Uterus (tissue), 2 donors: ENCODE data around the gene PCNX2.

ENCODE experiments used
- POLR2A ChIP-seq, 2 donors: fragments of 450-650 bp; IDR thresholded peaks; one replicate each; pipeline ENCODE4 v1.6.1; 2016; ENCODE audit warnings: antibody characterized with exemption in 2 of 2, mild to moderate bottlenecking in 1 of 2, moderate library complexity in 1 of 2
- TF ChIP-seq, protein P1 (sequence below), 4 experiments: fragments of 200-600 bp in 2 of 4; fragments of 450-650 bp in 2 of 4; sonication (generic) in 2 of 4; IDR thresholded peaks; one replicate each; pipeline ENCODE4 v1.5.1; 2016 to 2019; ENCODE audit warnings: antibody characterized with exemption in 4 of 4, mild to moderate bottlenecking in 2 of 4, moderate library complexity in 1 of 4

DNA sequence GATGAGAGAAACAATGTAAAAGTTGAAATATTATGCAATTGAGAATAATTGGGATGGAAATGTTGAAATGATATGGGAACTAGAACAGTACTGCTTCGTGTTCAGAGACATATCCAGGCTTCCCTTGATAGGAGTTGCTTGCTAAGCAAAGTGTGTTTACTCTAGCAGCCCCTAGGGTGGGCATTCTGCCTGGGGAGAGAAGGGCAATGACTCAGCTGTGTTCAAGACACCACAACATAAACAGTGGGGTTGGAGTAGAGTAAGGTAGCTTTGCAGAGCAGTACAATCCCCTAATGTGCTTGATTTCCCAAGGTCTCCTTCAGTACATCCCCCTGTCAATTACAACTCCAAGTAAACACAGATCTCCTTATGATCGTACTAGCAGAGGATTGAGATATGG, 4.8 kb upstream of the PCNX2 start:
- TF ChIP-seq, protein P1, sequence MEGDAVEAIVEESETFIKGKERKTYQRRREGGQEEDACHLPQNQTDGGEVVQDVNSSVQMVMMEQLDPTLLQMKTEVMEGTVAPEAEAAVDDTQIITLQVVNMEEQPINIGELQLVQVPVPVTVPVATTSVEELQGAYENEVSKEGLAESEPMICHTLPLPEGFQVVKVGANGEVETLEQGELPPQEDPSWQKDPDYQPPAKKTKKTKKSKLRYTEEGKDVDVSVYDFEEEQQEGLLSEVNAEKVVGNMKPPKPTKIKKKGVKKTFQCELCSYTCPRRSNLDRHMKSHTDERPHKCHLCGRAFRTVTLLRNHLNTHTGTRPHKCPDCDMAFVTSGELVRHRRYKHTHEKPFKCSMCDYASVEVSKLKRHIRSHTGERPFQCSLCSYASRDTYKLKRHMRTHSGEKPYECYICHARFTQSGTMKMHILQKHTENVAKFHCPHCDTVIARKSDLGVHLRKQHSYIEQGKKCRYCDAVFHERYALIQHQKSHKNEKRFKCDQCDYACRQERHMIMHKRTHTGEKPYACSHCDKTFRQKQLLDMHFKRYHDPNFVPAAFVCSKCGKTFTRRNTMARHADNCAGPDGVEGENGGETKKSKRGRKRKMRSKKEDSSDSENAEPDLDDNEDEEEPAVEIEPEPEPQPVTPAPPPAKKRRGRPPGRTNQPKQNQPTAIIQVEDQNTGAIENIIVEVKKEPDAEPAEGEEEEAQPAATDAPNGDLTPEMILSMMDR (IDR thresholded peaks at IDR 0.05): no peak
- no peak for TF ChIP-seq POLR2A (IDR thresholded peaks at IDR 0.05)
